ENCODE results near the gene NTN5. TPM values are rescaled to one million over a fixed set of nuclear protein-coding genes. Genes with fewer than 3 reads are reported as not detected.
A peak's percentile ranks its signal among the peaks of the same experiment; 100 is the strongest.

NTN5 gene
- total and polyA plus RNA-seq, 9 of the 15 experiments (the other 6 are each of a cell fraction or from before 2014, with no cell fraction given), result not detected

DNA sequence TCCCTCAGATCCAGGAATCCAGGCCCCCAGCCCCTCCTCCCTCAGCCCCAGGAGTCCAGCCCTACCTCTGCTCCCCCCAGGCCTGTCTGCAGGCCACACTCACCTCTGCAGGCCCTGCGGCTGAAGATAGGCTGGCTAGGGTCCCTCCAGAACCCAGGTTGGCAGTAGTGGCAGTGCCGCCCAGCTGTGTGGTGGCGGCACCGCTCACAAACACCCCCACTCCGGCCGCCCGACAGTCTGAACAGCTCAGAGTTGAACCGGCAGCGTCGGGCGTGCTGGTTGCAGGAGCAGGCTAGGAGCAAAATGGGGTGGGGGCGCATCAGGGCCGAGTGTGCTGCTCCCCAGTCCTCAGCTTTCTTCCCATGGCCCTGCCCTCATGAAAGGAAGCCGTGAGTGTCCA, 8.3 kb downstream of the NTN5 start (continued):
- TF ChIP-seq UBTF (IDR thresholded peaks at IDR 0.05; ENCODE audit: borderline replicate concordance in 1 of 2, low read depth in 2 of 2, low read length in 2 of 2) (no peak), SREBF2 (CRISPR knock-in tag; IDR thresholded peaks at IDR 0.05) (no peak)

GRCh38 chr19:48663667-48664066, 9.2 kb downstream of the NTN5 start:
- FAIRE-seq (no peak), DNase-seq (ENCODE audit: extremely low read depth in 1 of 4, low spot score in 3 of 4) (no peak), ATAC-seq (no peak)
- no peaks in the 10 kb centered on the region for H3K36me3 ChIP-seq (ENCODE audit: control insufficient read depth, insufficient read depth, low read length)
- 62% methylated on average over 4 of the region's 4 CpGs for WGBS (ENCODE audit: insufficient coverage, low coverage, missing lambda C conversion rate)
- no TSS peak for BruUV-seq (replicated peaks)
- peak overlapping the region in 1 of 2 experiments; percentile 36; a peak in 1 of 4 replicates for H3K9ac ChIP-seq (ENCODE audit: insufficient read depth in 1 of 2, low read depth in 2 of 2, low read length in 2 of 2)
- H3K9me3 ChIP-seq (replicated peaks; ENCODE audit: control insufficient read depth, insufficient read depth, low read depth, low read length), result no peaks in the 10 kb centered on the region
- no peak overlapping the region for H3K4me3 ChIP-seq
- no peak overlapping the region for H2AFZ ChIP-seq (ENCODE audit: low read depth, low read length)
- no peaks in the 10 kb centered on the region for H3K79me2 ChIP-seq (ENCODE audit: control insufficient read depth, insufficient read depth, low read length)
- CTCF ChIA-PET (ENCODE audit: low intra/inter-chr PET ratio), result no interaction called here
- intact Hi-C loops (cut with micrococcal nuclease) (no loop called here), in situ Hi-C loops (cut with MboI) (no loop called here)
- peaks cover 11 to 14% of the 10 kb centered on the region in 2 experiments for H3K4me1 ChIP-seq (replicated peaks in 1 of 2; ENCODE audit: control insufficient read depth in 2 of 2, insufficient read depth in 2 of 2, low read length in 2 of 2)
- H3K27ac ChIP-seq (ENCODE audit: extremely low read depth, low read depth, low read length), result no peak overlapping the region
- no peaks in the 10 kb centered on the region for H3K9me1 ChIP-seq (ENCODE audit: control insufficient read depth, insufficient read depth, low read length)
- no peak overlapping the region for H3K4me2 ChIP-seq (ENCODE audit: insufficient read depth, low read length)
- POLR2A ChIA-PET, result interaction anchor here (1.6 kb wide), 1 partner anchor 12 kb away, joined by 6 read pairs; no protein-coding TSS in a partner anchor
- H4K20me1 ChIP-seq (replicated peaks; ENCODE audit: control insufficient read depth, insufficient read depth, low read length), result no peaks in the 10 kb centered on the region
- no peaks in the 10 kb centered on the region for H3K27me3 ChIP-seq (ENCODE audit: control insufficient read depth in 2 of 2, insufficient read depth in 2 of 2, low read length in 2 of 2)
- TF ChIP-seq RFX1 (IDR thresholded peaks at IDR 0.05) (no peak), HDAC2 (IDR thresholded peaks at IDR 0.05) (no peak), RBFOX2 (IDR thresholded peaks at IDR 0.05; ENCODE audit: low read depth, low read length) (no peak), HIVEP1 (CRISPR knock-in tag; IDR thresholded peaks at IDR 0.05) (no peak), MAFF (IDR thresholded peaks at IDR 0.05; ENCODE audit: low read length) (no peak), SMAD2 (IDR thresholded peaks at IDR 0.05; ENCODE audit: low read depth, low read length) (no peak), TAF9B (IDR thresholded peaks at IDR 0.05; ENCODE audit: partially characterized antibody) (no peak), ZNF133 (CRISPR knock-in tag; IDR thresholded peaks at IDR 0.05) (no peak), FOXO4 (CRISPR knock-in tag; IDR thresholded peaks at IDR 0.05) (no peak), TBP (optimal IDR thresholded peaks at IDR 0.05; ENCODE audit: low read depth, low read length) (no peak), RBM17 (IDR thresholded peaks at IDR 0.05; ENCODE audit: borderline replicate concordance, low read depth, low read length) (no peak), SNAPC5 (CRISPR knock-in tag; IDR thresholded peaks at IDR 0.05) (no peak), DIDO1 (tag; IDR thresholded peaks at IDR 0.05; ENCODE audit: low read depth) (no peak), THRAP3 (IDR thresholded peaks at IDR 0.05; ENCODE audit: borderline replicate concordance) (no peak)
- TF ChIP-seq, protein P1, sequence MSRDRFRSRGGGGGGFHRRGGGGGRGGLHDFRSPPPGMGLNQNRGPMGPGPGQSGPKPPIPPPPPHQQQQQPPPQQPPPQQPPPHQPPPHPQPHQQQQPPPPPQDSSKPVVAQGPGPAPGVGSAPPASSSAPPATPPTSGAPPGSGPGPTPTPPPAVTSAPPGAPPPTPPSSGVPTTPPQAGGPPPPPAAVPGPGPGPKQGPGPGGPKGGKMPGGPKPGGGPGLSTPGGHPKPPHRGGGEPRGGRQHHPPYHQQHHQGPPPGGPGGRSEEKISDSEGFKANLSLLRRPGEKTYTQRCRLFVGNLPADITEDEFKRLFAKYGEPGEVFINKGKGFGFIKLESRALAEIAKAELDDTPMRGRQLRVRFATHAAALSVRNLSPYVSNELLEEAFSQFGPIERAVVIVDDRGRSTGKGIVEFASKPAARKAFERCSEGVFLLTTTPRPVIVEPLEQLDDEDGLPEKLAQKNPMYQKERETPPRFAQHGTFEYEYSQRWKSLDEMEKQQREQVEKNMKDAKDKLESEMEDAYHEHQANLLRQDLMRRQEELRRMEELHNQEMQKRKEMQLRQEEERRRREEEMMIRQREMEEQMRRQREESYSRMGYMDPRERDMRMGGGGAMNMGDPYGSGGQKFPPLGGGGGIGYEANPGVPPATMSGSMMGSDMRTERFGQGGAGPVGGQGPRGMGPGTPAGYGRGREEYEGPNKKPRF (IDR thresholded peaks at IDR 0.05; ENCODE audit: low read depth, low read length), result no peak
